ENCODE measurements around the gene SLC2A13. TPM values are rescaled to one million over a fixed set of nuclear protein-coding genes. Genes with fewer than 3 reads are reported as not detected.

The SLC2A13 gene
- total RNA-seq, 1 experiment from 2014 or later: 12.1 TPM

- no peaks in the 10 kb centered on the region for H3K4me1 ChIP-seq (ENCODE audit: control insufficient read depth, insufficient read depth, low read length)
- no peak overlapping the region for H3K27ac ChIP-seq (ENCODE audit: low read length)
- no peak for DNase-seq (ENCODE audit: low read depth, low spot score)
- H3K4me3 ChIP-seq (ENCODE audit: low read depth in 2 of 2, low read length in 2 of 2): no peak overlapping the region
- POLR2A ChIA-PET: no interaction called here
- H3K9me3 ChIP-seq (ENCODE audit: control insufficient read depth, insufficient read depth, low read depth, low read length): no peaks in the 10 kb centered on the region
- H3K27me3 ChIP-seq (ENCODE audit: control insufficient read depth, insufficient read depth, low read length): no peaks in the 10 kb centered on the region
- TF ChIP-seq, protein P1, sequence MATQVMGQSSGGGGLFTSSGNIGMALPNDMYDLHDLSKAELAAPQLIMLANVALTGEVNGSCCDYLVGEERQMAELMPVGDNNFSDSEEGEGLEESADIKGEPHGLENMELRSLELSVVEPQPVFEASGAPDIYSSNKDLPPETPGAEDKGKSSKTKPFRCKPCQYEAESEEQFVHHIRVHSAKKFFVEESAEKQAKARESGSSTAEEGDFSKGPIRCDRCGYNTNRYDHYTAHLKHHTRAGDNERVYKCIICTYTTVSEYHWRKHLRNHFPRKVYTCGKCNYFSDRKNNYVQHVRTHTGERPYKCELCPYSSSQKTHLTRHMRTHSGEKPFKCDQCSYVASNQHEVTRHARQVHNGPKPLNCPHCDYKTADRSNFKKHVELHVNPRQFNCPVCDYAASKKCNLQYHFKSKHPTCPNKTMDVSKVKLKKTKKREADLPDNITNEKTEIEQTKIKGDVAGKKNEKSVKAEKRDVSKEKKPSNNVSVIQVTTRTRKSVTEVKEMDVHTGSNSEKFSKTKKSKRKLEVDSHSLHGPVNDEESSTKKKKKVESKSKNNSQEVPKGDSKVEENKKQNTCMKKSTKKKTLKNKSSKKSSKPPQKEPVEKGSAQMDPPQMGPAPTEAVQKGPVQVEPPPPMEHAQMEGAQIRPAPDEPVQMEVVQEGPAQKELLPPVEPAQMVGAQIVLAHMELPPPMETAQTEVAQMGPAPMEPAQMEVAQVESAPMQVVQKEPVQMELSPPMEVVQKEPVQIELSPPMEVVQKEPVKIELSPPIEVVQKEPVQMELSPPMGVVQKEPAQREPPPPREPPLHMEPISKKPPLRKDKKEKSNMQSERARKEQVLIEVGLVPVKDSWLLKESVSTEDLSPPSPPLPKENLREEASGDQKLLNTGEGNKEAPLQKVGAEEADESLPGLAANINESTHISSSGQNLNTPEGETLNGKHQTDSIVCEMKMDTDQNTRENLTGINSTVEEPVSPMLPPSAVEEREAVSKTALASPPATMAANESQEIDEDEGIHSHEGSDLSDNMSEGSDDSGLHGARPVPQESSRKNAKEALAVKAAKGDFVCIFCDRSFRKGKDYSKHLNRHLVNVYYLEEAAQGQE (IDR thresholded peaks at IDR 0.05; ENCODE audit: insufficient read depth in 1 of 2, low read depth in 2 of 2, low read length in 1 of 2): no peak
- intact Hi-C loops (cut with micrococcal nuclease; ENCODE audit: unreplicated experiment): no loop called here
- in situ Hi-C loops (cut with HindIII; ENCODE audit: low pct_unique_long_range_greater_than_20kb, low sequenced_read_pairs): no loop called here
- CTCF ChIA-PET: no interaction called here
- H3K36me3 ChIP-seq (ENCODE audit: control insufficient read depth, insufficient read depth, low read length): no peaks in the 10 kb centered on the region
- no peak for ATAC-seq
- no TSS peak for BruUV-seq (replicated peaks)
Observed at GRCh38 chr12:40022850-40023249, 83.0 kb downstream of the SLC2A13 start.

DNA sequence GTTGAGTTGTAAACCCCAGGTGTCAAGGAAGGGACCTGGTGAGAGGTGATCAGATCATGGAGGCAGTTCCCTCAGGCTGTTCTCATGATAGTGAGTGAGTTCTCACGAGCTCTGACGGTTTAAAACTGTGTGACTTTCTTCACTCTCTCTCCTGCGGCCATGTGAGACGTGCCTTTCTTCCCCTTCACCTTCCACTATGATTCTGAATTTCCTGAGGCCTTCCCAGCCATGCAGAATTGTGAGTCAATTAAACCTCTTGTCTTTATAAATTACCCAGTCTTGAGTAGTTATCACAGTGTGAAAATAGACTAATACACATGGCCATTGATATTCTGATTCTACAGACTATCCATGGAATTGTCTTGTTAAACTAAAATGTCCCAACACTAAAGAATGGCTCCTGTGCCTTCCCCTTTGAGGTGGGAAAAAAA is 85.6 kb downstream of the SLC2A13 start:
- TF ChIP-seq, protein P2, sequence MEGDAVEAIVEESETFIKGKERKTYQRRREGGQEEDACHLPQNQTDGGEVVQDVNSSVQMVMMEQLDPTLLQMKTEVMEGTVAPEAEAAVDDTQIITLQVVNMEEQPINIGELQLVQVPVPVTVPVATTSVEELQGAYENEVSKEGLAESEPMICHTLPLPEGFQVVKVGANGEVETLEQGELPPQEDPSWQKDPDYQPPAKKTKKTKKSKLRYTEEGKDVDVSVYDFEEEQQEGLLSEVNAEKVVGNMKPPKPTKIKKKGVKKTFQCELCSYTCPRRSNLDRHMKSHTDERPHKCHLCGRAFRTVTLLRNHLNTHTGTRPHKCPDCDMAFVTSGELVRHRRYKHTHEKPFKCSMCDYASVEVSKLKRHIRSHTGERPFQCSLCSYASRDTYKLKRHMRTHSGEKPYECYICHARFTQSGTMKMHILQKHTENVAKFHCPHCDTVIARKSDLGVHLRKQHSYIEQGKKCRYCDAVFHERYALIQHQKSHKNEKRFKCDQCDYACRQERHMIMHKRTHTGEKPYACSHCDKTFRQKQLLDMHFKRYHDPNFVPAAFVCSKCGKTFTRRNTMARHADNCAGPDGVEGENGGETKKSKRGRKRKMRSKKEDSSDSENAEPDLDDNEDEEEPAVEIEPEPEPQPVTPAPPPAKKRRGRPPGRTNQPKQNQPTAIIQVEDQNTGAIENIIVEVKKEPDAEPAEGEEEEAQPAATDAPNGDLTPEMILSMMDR (IDR thresholded peaks at IDR 0.05): no peak
- no peak for TF ChIP-seq SIN3A (IDR thresholded peaks at IDR 0.05; ENCODE audit: borderline replicate concordance, insufficient read depth, low read depth, low read length)
- TF ChIP-seq POLR2AphosphoS5 (IDR thresholded peaks at IDR 0.05; ENCODE audit: low read depth, low read length): no peak
- no peak for TF ChIP-seq TCF7L2 (IDR thresholded peaks at IDR 0.05; ENCODE audit: low read depth, low read length)
- TF ChIP-seq, protein P1 (IDR thresholded peaks at IDR 0.05; ENCODE audit: insufficient read depth in 1 of 2, low read depth in 2 of 2, low read length in 1 of 2): no peak
- ChIA-PET POLR2A (no interaction called here), CTCF (no interaction called here)
- no TSS peak for BruUV-seq (replicated peaks)
- no peak for ATAC-seq
- Histone ChIP-seq H3K36me3 (ENCODE audit: control insufficient read depth, insufficient read depth, low read length) (no peaks in the 10 kb centered on the region), H3K9me3 (ENCODE audit: control insufficient read depth, insufficient read depth, low read depth, low read length) (no peaks in the 10 kb centered on the region), H3K27me3 (ENCODE audit: control insufficient read depth, insufficient read depth, low read length) (no peaks in the 10 kb centered on the region), H3K27ac (ENCODE audit: low read length) (no peak overlapping the region), H3K4me3 (ENCODE audit: low read depth in 2 of 2, low read length in 2 of 2) (no peak overlapping the region), H3K4me1 (ENCODE audit: control insufficient read depth, insufficient read depth, low read length) (no peaks in the 10 kb centered on the region)
- intact Hi-C loops (cut with micrococcal nuclease; ENCODE audit: unreplicated experiment) (no loop called here), in situ Hi-C loops (cut with HindIII; ENCODE audit: low pct_unique_long_range_greater_than_20kb, low sequenced_read_pairs) (no loop called here)
- no peak for DNase-seq (ENCODE audit: low read depth, low spot score)
